Stimulated activated CD8-positive, alpha-beta memory T cell treated with anti-CD3 and anti-CD28 coated beads, Interleukin-15, amount 100 ng/mL, for 1 hour (primary cell): ENCODE measurements around the gene SOX2.

Experiments used
- DNase-seq: peaks from one replicate; pipeline ENCODE4 v3.0.0-alpha.2; 2020; ENCODE audit warnings: low read depth

The SOX2 gene

DNA sequence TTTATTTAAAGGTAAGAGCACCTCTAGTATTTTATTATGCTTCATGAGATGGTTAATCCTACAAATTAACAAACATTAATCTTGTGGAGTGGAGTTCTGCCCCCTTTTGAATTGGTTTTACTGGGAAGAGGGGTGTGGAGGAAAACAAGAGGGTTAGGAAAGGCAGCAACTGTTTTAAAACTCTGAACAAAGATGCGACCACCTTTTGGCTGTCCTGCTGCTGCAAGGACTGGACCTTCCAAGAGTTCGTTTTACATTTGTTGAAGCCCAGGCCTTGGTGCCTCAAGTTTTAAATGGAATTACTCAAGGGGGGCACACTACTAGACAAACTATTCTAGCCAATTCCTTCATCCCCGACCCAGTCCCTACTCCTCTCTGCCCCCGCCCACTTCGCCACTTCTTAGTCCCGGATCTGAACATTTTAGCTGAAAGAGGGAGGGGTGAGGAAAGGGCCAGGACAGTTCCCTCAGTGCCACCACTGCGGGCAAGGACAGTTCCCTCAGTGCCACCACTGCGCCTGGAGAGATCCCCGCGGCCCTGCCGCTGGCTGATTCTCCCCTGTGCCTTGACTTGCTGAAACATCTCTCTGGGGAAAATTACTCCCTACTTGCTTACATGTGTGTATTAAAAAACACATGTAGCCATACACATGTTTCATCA is 11.2 kb downstream of the SOX2 start:
- no peak for DNase-seq

DNA sequence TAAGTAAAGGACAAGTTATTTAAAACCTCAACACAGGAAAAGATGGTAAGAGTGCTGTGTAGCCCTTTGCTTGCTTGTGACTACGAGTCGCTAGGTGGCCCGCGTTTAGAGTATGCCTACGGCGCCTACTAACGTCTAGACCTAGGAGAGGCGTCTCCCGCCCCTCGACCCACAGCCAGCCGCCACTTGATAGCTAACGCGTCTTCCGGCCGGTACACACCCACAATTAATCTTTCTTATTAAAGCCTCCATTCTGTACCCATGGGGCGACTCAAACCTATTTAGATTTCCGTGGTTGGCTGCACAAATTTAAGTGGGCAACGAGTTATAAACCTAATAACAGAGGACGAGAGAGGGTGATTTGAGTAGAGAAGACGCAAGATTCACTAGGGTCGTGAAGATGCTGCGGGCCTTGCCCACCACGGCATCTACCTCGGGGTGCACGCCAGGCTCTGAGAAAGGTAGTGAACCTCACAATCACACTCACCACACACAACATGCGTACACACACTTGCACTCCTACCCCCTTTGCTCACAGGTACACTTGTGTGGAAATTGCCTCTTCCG is 12.0 kb downstream of the SOX2 start:
- no peak for DNase-seq

DNA sequence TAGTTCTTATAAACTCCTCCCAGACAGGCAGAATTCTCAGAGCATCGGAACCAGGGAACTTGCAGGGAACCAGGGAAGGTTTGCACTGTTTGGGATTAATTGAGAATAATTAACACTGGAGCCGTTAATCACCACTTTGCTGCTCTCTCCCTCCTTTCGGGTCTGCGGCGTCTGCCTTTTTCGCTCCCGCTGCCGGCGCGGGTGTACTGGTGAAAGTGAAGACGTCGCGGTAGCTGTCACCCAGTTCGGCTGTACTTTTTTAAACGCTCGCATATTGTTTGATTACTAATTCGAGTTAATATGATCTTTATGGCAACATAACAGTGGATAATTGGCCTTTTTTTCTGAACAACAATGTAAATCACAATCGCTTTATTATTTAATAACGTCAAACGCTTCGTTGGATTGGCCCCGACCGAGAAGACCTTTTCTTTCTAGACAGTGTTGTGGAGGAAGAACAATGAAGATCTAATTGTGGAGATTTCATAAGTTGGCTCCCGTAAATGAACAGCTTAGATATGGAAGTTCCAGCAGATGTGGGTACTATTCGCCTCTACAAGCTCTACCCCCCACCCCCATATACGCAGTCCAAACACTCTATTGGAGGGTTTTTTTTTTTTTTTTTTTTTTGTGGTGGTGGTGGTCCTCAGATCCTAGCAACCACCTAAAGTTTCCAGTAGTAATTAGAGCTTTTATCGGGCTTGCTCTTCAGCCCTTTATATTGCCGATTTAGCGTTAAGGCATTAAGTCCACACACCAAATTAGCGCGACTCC is 12.7 kb downstream of the SOX2 start:
- no peak for DNase-seq

DNA sequence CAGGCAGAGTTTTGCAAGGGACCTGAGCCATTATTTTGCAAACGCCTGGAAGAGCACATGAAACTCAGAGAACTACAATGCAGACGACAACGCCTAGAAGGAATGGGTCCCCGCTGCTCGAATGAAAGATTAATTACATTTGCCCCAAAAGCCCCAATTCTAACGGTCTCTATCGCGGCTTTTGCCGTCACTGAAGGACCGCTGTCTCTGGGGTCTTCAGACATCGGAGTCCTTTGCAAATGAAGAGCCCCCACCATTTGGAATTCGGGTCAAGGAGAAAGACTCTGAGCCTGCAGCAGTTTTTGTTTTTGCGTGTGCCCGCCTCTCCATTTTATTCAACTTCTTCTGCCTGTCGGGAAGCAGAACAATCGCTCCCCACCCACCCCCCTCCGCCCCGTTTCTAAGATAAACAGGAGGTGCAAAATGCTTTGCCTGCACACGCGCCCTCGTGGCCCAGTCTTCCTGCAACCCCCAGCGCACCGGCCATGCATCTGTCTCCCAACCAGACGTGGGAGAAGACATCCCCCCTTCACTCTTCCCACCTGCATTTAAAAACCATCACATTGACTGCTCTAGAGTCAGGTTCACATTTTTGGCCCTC is 13.5 kb downstream of the SOX2 start:
- DNase-seq = no peak

DNA sequence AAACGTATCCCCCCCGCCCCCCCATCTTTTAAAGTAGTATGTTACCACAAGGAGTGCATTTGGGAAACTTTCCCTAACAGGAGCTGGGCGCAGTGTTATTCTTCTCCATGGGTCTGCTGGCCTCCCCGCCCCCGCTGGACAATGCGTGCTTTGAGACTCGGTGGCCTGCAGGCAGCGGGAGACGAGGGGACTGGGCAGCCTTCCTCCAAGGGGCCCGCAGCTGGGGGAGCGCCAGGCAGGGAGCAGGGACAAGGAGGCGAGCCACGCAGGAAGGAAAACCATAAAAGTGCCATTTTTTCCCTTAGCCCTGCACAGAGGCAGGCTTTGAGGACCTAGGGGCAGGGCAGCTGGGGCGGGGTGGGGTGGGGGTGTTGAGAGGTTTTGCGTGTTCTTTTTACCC is 14.1 kb downstream of the SOX2 start:
- no peak for DNase-seq

DNA sequence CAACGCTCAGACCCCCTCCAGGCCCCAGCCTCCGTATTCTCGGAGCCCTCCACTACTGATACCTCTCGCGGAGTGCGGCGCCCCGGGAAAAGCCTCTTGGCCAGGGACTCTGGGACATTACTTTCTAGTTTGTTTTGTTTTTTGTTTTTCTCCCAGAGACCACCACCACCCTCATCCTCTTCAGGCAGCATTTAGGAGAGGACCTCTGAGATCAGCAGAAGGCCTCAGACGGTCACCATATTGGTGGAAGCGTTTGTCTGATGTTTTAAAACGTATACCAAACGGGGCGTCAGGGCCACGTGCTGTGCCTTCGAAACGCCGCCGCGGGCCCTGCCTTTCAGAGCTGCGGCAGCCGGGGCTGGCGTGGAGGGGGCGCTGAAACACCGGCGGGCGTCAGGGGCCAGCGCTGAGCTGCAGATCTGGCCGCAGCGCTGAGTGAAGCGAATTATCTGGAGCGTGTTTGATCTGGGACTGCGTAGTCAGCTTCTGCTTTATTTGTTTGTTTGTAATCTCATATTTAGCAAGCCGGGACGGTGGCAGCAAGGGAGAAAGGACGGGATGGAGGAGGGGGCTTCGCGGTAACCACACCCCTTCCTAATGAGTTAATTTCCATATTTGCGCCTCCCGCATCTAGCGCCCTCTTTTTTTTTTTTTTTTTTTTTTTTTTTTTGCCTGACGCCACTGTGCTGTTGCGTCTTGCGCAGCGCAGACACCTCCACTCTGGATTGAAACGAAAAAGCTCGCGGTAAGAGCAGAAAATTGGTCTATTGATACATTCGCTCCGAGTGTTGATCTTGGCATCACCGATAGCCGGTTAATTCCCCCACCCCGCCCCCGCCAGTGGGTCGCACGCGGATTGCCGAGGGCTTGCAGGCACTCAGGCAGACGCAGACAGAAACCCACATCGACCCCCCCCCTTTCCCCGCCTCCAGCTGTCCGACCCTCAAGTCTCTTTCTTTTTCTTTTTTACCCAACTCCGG is 14.9 kb downstream of the SOX2 start:
- no peak for DNase-seq

DNA sequence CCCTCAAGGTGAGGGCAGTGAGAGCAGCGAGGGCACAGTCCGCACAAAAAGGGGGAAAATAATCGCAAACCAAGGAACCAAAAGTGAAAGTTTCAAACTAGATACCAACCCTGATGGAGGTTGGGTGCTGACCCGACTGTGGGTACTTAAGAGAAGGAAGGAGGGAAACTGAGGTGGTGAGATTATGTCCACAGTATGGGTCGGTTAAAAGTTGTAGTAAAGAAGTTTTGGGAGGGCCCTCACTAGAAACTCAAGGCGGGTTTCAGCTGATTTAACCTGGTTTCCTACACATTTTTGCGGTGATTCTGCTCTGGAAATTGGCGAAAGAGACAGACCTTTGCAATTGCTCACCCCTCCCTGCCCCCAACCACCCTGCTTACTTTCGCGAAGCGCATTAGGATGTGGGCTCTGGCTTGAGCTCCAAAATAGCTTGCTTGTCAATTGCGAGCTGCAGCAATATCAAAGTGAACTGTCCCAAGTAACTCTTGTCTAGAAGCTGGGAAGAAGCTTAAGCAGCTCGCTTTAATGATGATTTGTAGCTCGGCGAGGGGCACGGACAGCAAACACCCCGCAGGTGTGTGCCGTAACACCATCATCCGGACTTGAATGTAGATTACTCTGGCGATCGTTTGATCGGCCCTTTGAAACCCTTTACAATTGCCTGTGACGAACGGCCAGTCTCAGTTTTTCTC is 15.8 kb downstream of the SOX2 start:
- DNase-seq = no peak

DNA sequence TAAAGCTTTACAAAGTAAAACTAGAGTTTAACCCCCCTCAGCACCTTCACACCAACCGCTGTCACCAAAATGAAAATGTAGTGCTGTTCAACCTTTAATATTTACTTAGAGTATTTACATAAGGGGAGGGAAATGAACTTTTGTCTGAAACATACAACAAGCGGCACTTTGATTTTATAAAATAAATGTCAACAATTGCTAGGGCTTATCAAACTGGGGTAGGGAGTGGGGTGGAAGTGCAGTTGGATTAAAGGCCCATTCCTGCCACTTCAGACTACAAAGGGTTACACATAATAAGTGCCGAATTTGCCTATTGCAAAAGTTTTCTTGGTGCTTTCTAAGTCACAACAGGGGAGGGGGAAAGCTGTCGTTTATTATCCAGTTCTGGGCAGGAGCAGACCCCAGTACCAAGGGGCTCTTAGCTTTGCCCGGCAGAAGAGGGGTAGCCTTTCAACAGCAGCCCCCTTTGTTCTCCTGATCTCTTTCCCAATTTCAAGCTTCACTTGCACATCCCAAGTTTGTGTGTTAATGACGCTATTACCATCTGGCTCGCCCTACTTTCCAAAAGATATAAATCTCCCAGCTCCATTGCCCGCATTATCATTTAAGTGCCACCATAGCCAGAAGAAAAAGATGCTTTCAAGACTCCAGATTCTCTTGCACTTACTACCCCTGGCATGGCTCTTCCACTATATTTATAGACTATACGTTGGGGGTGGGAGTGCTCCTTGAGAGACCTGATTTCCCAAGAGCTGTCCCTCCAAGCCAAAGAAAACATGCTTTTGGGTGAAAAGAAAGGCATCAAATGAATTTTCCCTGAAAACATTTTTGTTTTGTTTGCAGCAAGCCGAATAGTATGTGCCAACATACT is 17.0 kb downstream of the SOX2 start:
- DNase-seq = no peak

DNA sequence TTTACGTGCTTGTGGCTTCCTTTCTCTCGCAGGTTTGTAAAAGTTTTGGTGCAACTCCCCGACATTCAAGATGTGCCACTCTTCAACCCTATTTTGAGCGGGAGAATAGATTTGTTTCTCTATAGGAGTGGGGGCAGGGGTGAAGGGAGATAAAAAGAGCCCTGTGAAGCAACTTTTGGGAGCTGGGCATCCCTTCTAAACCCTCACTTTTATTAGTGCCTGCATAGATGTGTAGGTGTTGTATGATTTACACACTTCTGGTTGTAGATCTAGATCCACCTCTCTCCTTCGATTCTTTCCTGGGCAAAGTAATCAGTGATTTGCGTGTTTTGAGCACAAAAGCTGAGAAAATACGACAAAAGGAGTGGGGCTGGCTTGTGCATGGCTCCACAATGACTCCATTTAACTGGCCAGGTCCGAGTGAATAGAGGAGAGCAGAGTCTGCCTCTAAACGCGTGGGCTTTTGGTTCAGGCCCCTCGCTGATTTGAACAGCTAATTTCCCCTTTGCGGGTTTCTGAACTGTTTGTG is 17.7 kb downstream of the SOX2 start:
- DNase-seq = no peak

DNA sequence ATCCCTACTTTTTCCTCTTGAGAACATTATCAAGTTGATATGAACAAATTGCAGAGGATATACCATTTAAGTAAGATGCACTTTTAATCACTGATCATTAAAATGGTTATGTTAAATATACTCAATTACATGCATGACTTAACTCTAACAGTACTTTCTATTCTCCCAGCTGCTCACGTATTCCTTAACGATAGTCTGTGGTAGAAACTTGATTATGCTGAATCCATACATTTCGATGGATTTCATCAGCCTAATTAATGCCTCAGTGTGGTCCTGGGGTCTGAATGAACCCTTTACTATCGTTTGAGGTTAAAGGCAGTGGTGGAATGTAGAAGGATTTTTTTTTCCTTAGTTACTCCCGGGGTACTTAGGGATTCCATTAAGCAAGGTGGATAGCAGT is 18.6 kb downstream of the SOX2 start:
- no peak for DNase-seq

DNA sequence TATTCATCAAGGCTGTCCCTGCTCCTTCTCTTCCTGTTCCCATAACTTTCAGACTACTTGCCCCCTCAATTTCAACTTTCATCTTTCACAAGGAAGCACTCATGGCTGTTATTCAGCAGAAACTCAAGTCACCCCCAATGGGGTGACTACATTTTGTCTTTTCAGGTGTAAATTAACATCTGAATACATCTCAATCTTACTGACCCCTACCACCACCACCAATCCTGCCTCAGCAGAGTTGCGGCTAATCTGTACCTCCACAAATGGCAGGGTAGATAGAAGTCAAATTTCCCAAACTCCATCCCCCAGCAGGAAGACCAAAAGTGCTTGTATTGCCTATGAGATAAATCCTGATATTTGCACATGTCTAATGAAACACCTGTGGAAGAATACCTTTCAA is 19.2 kb downstream of the SOX2 start:
- DNase-seq = no peak

DNA sequence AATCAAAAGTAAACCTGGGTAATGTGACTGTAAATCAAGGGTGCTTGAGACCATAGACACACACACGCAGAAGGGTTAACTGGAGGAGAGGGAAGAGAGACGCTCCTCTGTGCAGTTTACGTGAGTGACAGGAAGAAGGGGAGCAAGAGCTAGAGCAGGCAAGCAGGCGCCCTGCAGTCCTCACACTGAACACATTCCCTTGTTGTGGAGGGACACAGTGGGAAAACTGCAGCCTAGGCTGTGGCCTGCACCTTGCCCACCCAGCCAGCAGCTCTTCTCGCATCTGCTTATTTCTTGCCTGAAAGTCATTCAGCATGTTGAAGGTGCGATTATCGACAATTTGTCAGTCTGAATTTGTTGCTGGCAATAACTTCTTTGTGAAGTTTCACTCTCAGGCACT is 24.2 kb downstream of the SOX2 start:
- DNase-seq = no peak

DNA sequence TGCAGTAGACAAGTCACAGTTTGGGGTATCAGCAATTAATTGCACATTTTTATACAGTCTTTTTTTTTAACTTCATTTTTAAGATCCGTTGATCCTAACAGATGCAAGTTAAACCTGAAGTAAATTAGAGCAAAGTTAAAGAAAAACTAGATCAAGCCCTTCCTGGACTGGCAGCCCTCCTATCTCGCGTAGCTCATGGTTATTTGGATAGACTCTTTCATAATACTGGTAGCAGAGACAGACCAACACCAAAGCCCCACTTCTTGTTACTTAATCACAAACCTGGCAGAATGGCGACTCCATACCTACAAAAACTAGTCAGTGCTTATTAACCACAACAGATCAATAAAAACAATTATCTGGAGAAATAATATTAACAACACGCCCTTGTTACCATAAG is 26.8 kb downstream of the SOX2 start:
- no peak for DNase-seq

DNA sequence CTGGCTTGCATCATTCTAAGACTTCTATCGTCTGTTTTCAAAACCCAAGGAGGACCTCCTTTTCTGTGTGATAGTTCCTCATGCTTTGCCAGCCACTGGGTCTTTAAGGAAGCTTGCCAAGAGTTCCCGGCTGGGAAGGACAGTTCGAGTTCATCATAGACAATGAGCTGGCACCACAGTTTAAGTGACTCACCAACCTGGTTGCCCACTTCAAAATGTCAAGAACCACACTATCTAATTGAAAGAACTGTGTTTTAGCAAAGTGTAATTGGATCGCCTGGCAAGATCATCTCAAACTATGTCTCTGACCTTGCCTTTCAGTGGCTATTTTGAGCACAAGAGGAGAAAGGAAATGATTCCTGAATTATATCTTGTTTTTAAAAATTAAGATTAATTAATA is 27.9 kb downstream of the SOX2 start:
- no peak for DNase-seq

DNA sequence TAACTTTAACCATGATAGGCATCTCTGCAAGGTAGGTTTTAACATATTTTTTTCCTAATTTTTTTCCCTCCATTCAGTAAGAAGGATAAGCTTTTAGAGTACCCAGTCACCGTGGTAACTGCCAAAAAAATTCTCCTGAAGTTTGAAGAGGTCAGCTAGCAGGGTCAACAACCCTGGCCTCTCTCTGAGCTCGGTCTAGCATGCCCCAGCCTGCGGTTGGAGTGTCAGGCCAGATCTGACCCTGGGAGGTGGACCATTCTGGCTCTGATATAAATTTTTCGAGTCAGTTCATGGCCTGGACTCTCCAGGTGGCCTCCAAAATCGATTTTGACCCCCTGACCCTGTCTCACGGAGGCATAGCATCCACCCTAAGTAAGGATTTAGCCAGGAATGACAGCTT is 29.7 kb downstream of the SOX2 start:
- no peak for DNase-seq

DNA sequence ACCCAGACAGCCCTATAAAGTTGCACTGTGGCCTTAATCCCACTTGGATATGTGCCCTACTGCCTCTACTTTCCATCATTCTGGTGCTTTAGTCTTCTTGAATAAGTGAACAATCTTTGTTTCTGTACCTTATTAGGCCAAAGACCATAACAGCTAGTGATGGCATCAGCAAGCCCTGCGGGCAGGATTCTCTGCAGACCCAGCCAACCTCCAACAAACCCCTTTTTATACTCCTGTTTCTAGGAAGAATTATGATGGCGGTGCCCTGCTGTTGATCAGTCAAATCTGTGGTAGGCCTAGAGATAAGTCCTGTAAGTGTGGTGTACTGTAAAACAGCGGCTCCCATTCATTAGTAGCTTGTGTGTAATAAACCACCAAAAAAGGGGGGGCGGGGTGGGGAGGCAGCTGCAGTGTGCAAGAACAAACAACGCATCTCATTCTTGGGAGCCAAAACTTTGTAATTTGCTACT is 40.5 kb downstream of the SOX2 start:
- no peak for DNase-seq

DNA sequence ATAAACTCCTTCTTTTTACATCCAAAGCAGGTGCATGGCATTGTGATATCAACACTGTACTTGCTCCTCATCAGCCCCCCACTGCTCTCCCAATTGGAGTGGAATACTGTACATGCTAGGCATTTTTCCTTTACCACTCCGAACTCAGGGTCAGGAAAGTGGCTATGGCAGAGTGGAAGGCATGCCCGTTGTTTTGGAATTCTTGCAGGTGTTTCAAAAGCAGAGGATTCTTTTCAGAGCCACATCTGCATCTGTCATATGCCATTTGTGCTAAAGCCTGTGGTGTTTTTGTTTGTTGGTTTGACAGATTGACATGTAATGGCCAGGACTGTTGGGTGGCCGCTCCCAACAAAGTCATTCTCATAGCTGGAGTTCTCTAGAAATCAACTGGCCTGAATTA is 41.7 kb downstream of the SOX2 start:
- DNase-seq = no peak

DNA sequence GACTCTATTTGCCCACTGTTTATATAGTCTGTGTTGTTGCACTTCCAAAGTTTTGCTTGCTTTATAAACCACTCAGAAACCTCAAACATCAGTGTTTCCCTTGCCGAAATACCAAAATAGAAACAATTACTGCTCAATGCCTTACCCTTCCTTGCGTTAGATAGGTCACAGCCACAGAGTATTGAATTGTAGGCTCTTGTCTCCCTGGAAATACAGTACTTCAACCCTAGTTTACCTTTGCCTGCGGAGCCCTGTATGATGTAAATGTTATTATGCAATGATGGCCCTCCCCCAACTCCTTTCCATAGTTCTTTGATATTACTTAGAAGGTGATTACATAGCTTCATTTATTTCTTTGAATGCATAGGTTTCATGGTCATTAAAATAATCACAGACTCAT is 44.2 kb downstream of the SOX2 start:
- DNase-seq = no peak

DNA sequence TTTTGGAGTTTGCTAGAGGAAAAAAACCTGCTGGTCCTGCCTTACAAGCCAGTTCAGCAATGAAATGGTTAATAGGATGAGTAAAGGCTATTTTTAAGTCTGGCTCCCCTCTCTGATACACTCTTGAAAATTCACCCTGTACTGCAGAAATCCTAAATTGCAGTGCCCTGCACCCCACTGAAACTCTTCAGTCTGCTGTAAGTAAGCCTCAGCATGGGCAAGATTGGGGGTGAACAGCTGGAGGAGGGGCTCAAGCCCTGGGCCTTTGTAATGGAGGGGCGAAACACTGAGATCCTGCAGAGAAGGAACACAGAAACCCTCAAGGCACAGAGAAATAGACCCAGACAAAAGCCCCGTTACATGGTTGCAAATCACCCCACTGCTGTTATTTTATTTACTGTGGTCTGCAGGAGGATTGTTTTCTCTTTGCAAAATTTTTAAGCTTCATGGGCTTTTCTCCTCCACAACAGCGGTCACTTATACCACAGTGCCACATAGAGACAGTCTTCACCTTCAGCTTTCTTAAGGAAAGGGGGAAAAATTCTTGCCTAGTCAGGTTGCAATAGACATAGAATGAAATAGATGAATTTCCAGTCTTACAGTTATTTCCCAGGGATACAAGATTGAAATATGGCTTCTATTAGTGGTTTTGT is 45.0 kb downstream of the SOX2 start:
- no peak for DNase-seq
